GM12875 (cell line): Measurements from ENCODE around the gene POFUT2.
"Not testable (repeated sequence)": the region's sequence is repeated elsewhere in the genome, so short reads cannot be mapped to it uniquely, and the experiment has no call there.

ENCODE experiments used
- H3K4me3 ChIP-seq: one replicate; pipeline ENCODE4 v1.5.1; 2011; ENCODE audit warnings: low read depth, low read length, control low read depth
- CTCF ChIP-seq: IDR thresholded peaks from 2 replicates; pipeline ENCODE4 v1.5.1; 2011; ENCODE audit warnings: low read depth, mild to moderate bottlenecking, control low read depth, inconsistent platforms, low read length, moderate library complexity, borderline replicate concordance; ENCODE audit not compliant: insufficient read depth

POFUT2 gene

DNA sequence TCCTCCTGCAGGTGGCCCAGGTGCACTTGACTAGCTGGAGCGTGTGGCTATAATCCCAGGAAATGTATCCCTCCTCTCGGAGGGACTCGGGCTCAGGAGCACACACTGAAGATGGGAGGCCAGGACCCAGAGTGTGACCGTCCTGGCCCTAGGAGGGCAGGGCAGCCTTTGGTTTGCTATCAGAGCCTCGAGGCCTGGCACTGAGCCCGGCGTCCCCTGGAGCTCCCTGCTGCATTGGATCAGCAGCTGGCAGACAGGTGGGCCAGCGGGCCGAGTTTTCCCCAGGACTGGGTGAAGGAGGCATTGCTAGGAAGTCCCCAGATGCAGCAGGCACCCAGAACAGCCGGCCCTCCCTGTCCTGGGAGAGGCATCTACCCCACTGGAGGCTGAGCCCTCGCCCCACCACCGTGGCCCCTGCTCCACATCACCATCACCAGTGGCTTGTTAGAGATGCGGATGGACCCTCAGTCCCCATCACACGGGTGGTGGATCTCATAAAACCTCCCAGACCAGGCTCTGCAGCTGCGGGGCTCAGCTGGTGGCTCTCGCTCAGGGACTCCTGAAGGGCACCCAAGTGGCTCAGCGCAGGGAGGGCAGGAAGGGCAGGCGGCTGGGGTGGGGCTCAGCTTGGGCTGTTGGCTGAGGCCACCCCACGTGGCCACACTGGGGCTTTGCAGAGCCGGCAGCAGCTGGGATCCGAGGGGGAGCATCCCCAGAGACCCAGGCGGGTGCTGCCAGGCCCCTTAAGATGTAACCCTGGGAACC is 32.7 kb upstream of the POFUT2 start:
- H3K4me3 ChIP-seq: no peak overlapping the region
- no peak for TF ChIP-seq CTCF

GRCh38 chr21:45319461-45320211 is 31.9 kb upstream of the POFUT2 start:
- H3K4me3 ChIP-seq: no peak overlapping the region

DNA sequence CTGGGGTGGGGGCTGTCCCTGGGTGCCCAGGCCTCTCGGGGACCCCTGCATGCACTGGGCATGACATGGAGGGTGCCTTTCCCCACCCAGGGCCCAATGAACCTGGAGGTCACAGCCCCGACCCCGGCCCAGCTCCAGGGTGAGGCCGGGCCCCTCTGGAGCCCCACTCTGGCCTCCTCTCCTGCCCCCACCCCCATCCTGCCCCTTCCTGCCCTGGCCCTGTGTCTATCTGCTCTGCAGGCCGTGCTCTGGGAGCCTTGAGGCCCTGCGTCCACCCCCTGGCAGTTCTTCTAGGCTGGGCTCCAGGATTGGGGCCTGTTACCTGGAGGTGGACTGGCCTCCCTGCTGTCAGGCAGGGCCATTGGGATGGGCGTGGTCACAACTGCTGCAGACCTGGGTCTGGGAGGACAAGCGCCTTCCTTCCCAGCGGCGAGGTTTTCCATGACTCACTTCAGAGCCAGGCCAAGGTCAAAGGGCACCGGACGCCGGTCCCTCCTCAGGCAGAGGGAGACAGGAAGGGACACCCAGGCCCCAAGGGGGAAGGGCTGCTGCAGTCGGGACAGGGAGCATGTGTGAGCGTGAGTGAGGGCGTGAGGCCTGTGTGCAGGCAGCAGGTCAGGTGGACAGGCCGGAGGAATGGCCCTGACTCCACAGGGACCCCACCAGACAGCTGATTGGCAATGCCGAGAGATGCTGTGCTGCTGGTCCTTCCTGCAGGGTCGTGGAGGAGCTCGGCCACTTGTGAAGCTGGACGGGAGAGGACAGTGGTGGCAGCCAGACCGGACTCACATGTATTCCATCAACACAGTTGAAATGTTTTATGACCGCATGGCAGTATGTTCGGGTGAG is 31.1 kb upstream of the POFUT2 start:
- H3K4me3 ChIP-seq: no peak overlapping the region

More at GRCh38 chr21:45319461-45320211, 31.9 kb upstream of the POFUT2 start:
- no peak for TF ChIP-seq CTCF

GRCh38 chr21:45318146-45318555 is 30.5 kb upstream of the POFUT2 start:
- TF ChIP-seq CTCF: no peak
- no peak overlapping the region for H3K4me3 ChIP-seq

More for the DNA sequence above, 31.1 kb upstream of the POFUT2 start:
- TF ChIP-seq CTCF: no peak

DNA sequence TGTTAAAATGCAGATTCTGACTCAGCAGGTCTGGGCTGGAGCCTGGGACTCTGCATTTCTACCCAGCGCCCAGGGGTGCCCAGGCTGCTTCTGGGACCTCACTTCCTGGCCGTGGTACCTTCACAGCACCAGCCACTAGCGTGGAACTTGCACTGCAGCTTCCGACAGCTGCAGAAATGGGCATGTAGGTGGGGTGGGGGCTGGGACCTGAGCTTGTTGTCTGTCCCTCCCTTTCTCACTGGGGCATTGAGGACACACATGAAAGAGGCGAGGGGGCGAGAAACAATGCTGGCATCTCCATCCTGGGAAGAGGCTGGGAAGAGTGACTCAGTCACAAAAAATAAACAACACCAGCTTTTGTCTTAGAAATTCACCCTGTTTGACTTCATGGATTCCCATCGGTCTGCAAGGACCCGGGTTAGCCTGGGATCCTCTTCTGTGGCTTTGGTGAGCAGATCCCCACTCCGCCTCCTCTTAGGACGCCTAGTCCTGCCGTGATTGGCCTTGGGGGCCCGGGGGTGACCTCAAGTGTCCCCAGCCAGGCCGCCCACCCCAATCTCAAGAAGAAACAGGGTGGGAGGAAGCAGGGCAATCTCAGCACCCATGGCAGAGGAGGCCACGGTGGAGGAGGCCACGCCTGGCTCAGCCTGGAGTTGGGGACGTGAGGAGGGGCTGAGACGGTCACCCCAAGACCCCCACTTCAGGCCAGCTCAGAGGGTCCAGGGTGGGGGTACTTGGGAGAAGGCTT is 29.9 kb upstream of the POFUT2 start:
- TF ChIP-seq CTCF: no peak
- H3K4me3 ChIP-seq: no peak overlapping the region

GRCh38 chr21:45316871-45317397 is 29.2 kb upstream of the POFUT2 start:
- H3K4me3 ChIP-seq: no peak overlapping the region
- TF ChIP-seq CTCF: no peak

- H3K4me3 ChIP-seq: not testable (repeated sequence)
These were observed 28.2 kb upstream of the POFUT2 start for GRCh38 chr21:45315676-45316470.
